ENCODE measurements around the gene UCP3.

Gene UCP3

GRCh38 chr11:73977856-73978519, 30.9 kb downstream of the UCP3 start:
- DNase-seq (ENCODE audit: low read depth) = no peak

- DNase-seq (ENCODE audit: low read depth) = no peak
Measured at GRCh38 chr11:73976451-73977151, 32.3 kb downstream of the UCP3 start.

- no peak for DNase-seq (ENCODE audit: low read depth)
Measured at GRCh38 chr11:73975479-73975757, 33.5 kb downstream of the UCP3 start.

- no peak for DNase-seq (ENCODE audit: low read depth)
Measured at GRCh38 chr11:73974604-73975478, 34.0 kb downstream of the UCP3 start.

- DNase-seq (ENCODE audit: low read depth) = no peak
Measured at GRCh38 chr11:73972620-73973449, 36.0 kb downstream of the UCP3 start.

- DNase-seq (ENCODE audit: low read depth) = no peak
Measured at GRCh38 chr11:73972187-73972586, 36.7 kb downstream of the UCP3 start.

GRCh38 chr11:73971175-73971719, 37.6 kb downstream of the UCP3 start:
- no peak for DNase-seq (ENCODE audit: low read depth)

DNA sequence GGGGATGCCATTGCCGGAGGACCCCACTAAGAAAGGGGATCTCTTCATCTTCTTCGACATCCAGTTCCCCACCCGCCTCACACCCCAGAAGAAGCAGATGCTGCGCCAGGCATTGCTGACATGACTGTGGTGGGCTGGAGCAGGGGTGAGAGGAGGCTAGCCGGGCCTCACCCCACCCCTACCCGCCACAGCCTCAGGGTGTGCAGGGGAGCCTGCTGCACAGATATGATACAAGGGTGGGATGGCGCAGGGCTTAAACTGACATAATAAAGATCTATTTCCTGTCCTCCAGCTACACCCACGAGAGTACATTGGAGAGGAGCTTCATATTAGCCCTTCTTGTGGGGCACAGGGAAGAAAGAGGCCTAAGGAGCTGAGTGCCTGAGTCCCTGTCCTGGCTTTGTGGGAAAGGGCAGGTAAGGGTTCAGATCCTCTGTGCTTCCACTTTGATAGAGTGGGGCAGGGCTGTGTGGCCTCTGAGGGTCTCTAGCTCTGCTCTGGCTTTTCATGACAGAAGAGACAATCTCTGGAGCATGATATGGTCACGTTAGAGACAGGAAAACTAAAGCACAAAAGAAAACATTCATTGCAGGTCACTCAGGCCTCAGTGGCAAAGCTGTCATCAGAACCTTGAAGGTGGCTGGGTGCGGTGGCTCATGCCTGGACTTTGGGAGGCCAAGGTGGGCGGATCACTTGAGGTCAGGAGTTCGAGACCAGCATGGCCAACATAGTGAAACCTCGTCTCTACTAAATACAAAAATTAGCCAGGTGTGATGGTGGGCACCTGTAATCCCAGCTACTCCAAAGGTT, 38.7 kb downstream of the UCP3 start:
- DNase-seq (ENCODE audit: low read depth) = no peak

- DNase-seq (ENCODE audit: low read depth) = no peak
Measured at GRCh38 chr11:73969091-73969490, 39.8 kb downstream of the UCP3 start.

DNA sequence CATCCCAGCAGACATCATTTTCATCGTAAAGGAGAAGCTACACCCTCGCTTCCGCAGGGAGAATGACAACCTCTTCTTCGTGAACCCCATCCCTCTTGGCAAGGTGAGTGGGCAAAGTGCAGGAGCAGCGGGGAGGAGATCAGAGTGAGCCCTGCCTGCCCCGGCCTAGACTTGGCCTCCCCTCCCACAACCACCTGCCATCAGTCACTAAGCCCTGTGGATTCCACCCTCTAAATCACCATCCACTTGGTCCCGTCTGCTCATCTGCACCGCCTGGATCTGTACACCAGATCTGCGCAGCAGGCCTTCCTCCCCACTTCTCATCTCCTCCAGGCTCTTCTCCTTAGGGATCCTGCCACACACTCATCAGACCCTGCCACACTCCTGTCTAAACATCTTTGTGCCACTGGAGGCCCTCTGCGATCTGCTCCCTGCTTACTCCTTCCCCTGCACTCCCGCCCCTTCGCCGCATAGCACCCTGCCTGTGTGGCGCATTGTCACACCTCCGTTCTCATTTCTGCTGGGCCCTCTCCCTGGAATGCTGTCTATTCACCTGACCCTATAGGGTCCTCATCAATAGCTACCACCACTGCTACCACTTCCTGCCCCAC, 40.4 kb downstream of the UCP3 start:
- no peak for DNase-seq (ENCODE audit: low read depth)

GRCh38 chr11:73965764-73966121, 43.1 kb downstream of the UCP3 start:
- DNase-seq (ENCODE audit: low read depth) = no peak

- DNase-seq (ENCODE audit: low read depth) = no peak
Measured at GRCh38 chr11:73965076-73965763, 43.7 kb downstream of the UCP3 start.

GRCh38 chr11:73963861-73964260, 45.0 kb downstream of the UCP3 start:
- no peak for DNase-seq (ENCODE audit: low read depth)

- DNase-seq (ENCODE audit: low read depth) = no peak
Measured at GRCh38 chr11:73962101-73962705, 46.7 kb downstream of the UCP3 start.

- DNase-seq (ENCODE audit: low read depth) = no peak
Measured at GRCh38 chr11:73961321-73961720, 47.6 kb downstream of the UCP3 start.

- DNase-seq (ENCODE audit: low read depth) = no peak
Measured at GRCh38 chr11:73958521-73959141, 50.3 kb downstream of the UCP3 start.

GRCh38 chr11:73957654-73958361, 51.1 kb downstream of the UCP3 start:
- no peak for DNase-seq (ENCODE audit: low read depth)

GRCh38 chr11:73956876-73957653, 51.8 kb downstream of the UCP3 start:
- no peak for DNase-seq (ENCODE audit: low read depth)

Data from HS-27A (cell line).